Neutrophil (primary cell): ENCODE measurements around the gene TSPAN7.
A peak's percentile ranks its signal among the peaks of the same experiment; 100 is the strongest.

Experiments used
- H3K27ac ChIP-seq: fragments of 200-600 bp; sonication (generic); 2 replicates; pipeline ENCODE4 v1.5.1; 2016; ENCODE audit warnings: mild to moderate bottlenecking, moderate library complexity
- H3K27me3 ChIP-seq: fragments of 200-600 bp; sonication (generic); 2 replicates; pipeline ENCODE4 v1.6.0; 2016; ENCODE audit warnings: mild to moderate bottlenecking
- H3K36me3 ChIP-seq: fragments of 200-600 bp; sonication (generic); 2 replicates; pipeline ENCODE4 v1.5.1; 2017
- H3K4me1 ChIP-seq, 2 experiments: fragments of 200-600 bp in 1 of 2; sonication (generic) in 1 of 2; 1 replicate in 1 of 2; 2 replicates in 1 of 2; pipeline versions ENCODE4 v1.5.1 to v1.6.1; 2013 to 2016; ENCODE audit warnings: low read depth in 1 of 2, low read length in 1 of 2, mild to moderate bottlenecking in 1 of 2, moderate library complexity in 1 of 2; ENCODE audit not compliant: control insufficient read depth in 1 of 2, insufficient read depth in 1 of 2
- H3K4me3 ChIP-seq, 2 experiments: fragments of 200-600 bp in 1 of 2; sonication (generic) in 1 of 2; 1 replicate in 1 of 2; 2 replicates in 1 of 2; pipeline ENCODE4 v1.5.1; 2013 to 2016; ENCODE audit warnings: low read depth in 1 of 2, low read length in 1 of 2, mild to moderate bottlenecking in 1 of 2, moderate library complexity in 1 of 2
- H3K9me3 ChIP-seq: fragments of 200-600 bp; sonication (generic); 2 replicates; pipeline ENCODE4 v1.5.1; 2016
- TF ChIP-seq, protein P1 (sequence below): fragments of 200-600 bp; sonication (generic); IDR thresholded peaks from 2 replicates; pipeline ENCODE4 v1.5.1; 2016; ENCODE audit warnings: antibody characterized with exemption

Gene TSPAN7

DNA sequence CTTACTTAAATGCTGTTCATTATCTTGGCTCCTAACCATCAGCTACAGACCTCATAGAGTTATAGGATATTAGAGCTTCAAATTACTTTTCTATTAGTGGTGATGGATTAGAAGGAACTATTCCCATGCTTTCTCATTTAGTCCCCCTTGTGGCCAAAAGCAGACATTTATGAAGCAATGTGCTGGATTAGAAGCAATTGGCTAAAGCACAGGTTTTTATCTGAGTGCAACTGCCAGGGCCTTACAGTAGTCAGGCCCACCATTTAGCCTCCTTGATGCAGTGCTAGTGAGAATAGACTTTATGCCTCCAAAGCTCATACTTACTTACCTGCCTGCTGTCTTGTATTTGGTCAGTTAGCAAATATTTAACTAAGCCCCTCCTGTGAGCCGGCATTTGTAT is 93.0 kb downstream of the TSPAN7 start:
- Histone ChIP-seq H3K9me3 (no peaks in the 10 kb centered on the region), H3K36me3 (no peaks in the 10 kb centered on the region), H3K4me3 (no peak overlapping the region), H3K27ac (no peak overlapping the region), H3K4me1 (peaks cover 52 to 55% of the 10 kb centered on the region in 2 experiments), H3K27me3 (no peaks in the 10 kb centered on the region)
- TF ChIP-seq, protein P1, sequence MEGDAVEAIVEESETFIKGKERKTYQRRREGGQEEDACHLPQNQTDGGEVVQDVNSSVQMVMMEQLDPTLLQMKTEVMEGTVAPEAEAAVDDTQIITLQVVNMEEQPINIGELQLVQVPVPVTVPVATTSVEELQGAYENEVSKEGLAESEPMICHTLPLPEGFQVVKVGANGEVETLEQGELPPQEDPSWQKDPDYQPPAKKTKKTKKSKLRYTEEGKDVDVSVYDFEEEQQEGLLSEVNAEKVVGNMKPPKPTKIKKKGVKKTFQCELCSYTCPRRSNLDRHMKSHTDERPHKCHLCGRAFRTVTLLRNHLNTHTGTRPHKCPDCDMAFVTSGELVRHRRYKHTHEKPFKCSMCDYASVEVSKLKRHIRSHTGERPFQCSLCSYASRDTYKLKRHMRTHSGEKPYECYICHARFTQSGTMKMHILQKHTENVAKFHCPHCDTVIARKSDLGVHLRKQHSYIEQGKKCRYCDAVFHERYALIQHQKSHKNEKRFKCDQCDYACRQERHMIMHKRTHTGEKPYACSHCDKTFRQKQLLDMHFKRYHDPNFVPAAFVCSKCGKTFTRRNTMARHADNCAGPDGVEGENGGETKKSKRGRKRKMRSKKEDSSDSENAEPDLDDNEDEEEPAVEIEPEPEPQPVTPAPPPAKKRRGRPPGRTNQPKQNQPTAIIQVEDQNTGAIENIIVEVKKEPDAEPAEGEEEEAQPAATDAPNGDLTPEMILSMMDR, result no peak

DNA sequence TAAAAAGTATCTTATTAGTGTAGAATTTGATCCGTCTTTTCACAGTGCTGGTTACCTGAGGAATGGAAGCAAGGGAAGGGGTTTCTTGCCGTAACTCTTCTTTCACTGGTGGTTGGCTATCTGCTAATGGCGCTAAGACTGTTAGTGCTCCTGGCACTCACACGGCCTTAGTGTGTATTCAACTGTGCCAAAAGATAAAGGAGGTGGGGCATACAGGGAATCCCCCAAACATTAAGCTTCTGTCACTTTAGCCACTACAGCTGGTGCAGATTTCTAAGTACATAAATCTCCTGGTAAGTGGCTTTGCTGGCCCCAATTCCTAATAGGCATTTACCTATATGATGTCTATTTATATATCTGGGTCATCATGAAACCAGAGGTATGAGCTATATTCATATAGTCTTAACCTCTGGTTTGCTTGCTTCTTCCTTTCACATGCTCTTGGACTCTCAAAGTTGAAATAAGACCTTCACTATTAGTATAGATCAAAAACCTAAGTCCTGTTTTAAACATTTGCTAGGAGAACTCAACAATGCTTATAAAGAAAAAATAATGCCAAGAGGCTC is 95.1 kb downstream of the TSPAN7 start:
- H3K36me3 ChIP-seq, result no peaks in the 10 kb centered on the region
- TF ChIP-seq, protein P1, result no peak
- no peak overlapping the region for H3K4me3 ChIP-seq
- H3K27ac ChIP-seq, result no peak overlapping the region
- H3K27me3 ChIP-seq, result no peaks in the 10 kb centered on the region
- no peaks in the 10 kb centered on the region for H3K9me3 ChIP-seq
- peaks cover 43 to 50% of the 10 kb centered on the region in 2 experiments for H3K4me1 ChIP-seq

DNA sequence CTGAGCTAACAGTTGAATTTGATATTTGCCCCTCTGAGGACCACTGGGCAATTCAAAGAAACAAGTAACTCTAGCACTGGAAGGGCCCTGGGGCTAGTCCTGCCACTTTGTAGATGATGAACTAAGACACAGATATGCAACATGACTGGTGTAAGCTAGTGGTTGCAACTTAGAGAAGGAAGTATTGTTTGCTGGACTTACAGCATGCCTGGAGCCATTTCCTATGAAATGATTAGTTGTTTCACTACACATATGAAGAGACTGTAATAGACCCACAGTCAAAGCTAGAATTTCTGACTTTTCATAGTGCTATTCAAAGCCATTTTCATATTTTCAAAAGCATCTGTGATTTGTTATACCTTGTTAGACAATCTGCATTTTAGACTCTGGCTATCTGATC is 96.2 kb downstream of the TSPAN7 start:
- TF ChIP-seq, protein P1, result no peak
- Histone ChIP-seq H3K9me3 (no peaks in the 10 kb centered on the region), H3K36me3 (no peaks in the 10 kb centered on the region)

GRCh38 chrX:38660395-38661102 is 99.2 kb downstream of the TSPAN7 start:
- Histone ChIP-seq H3K27me3 (no peaks in the 10 kb centered on the region), H3K36me3 (no peaks in the 10 kb centered on the region), H3K9me3 (no peaks in the 10 kb centered on the region), H3K27ac (no peak overlapping the region), H3K4me3 (no peak overlapping the region), H3K4me1 (peaks cover 27 to 39% of the 10 kb centered on the region in 2 experiments)
- TF ChIP-seq, protein P1, result no peak

More for the DNA sequence above, 96.2 kb downstream of the TSPAN7 start:
- H3K4me3 ChIP-seq, result no peak overlapping the region
- H3K27ac ChIP-seq, result peak overlapping the region; percentile 64
- no peaks in the 10 kb centered on the region for H3K27me3 ChIP-seq
- H3K4me1 ChIP-seq, result peaks cover 37 to 44% of the 10 kb centered on the region in 2 experiments

GRCh38 chrX:38661103-38661441 is 99.7 kb downstream of the TSPAN7 start:
- TF ChIP-seq, protein P1, result no peak
- Histone ChIP-seq H3K36me3 (no peaks in the 10 kb centered on the region), H3K9me3 (no peaks in the 10 kb centered on the region), H3K27me3 (no peaks in the 10 kb centered on the region), H3K27ac (no peak overlapping the region), H3K4me3 (no peak overlapping the region), H3K4me1 (peaks cover 27 to 38% of the 10 kb centered on the region in 2 experiments)
